ENCODE results near the gene ARHGEF7. TPM values are rescaled to one million over a fixed set of nuclear protein-coding genes. Genes with fewer than 3 reads are reported as not detected.

Gene ARHGEF7
- total and polyA plus RNA-seq, 5 donors from 2014 or later = 7.1 to 84.9 (median 9.8) TPM

- Histone ChIP-seq H3K27ac (ENCODE audit: insufficient read depth, low read length, poor library complexity, severe bottlenecking) (no peak overlapping the region), H3K4me3 (ENCODE audit: low read depth, low read length) (no peak overlapping the region), H3K9me3 (ENCODE audit: control insufficient read depth in 2 of 2, low read length in 2 of 2) (no peaks in the 10 kb centered on the region), H3K27me3 (ENCODE audit: control insufficient read depth, insufficient read depth, low read length) (no peaks in the 10 kb centered on the region), H3K4me1 (ENCODE audit: control insufficient read depth, insufficient read depth, low read length, poor library complexity, severe bottlenecking) (peaks cover 38% of the 10 kb centered on the region), H3K36me3 (ENCODE audit: control insufficient read depth, insufficient read depth, low read length) (peaks cover 18% of the 10 kb centered on the region)
- no peak for DNase-seq
- H3K4me3 Mint-ChIP-seq = no peak overlapping the region
- peaks cover 14% of the 10 kb centered on the region for H3K36me3 Mint-ChIP-seq
- H3K27me3 Mint-ChIP-seq = no peaks in the 10 kb centered on the region
- peaks cover 8 to 77% (median 55%) of the 10 kb centered on the region in 4 donors for H3K4me1 Mint-ChIP-seq
- H3K9me3 Mint-ChIP-seq = no peaks in the 10 kb centered on the region
- H3K27ac Mint-ChIP-seq = peak overlapping the region; percentile 84 to 95 (median 90)
- no peak for ATAC-seq (ENCODE audit: low read depth in 2 of 2)
These were observed 59.4 kb downstream of the ARHGEF7 start for GRCh38 chr13:111174377-111175114.

GRCh38 chr13:111175372-111175771 is 60.3 kb downstream of the ARHGEF7 start:
- Mint-ChIP-seq H3K4me3 (no peak overlapping the region), H3K27me3 (no peaks in the 10 kb centered on the region), H3K9me3 (peaks cover 0 to 1% (median 0%) of the 10 kb centered on the region in 7 donors), H3K4me1 (peaks cover 15 to 79% (median 59%) of the 10 kb centered on the region in 4 donors), H3K36me3 (peaks cover 11% of the 10 kb centered on the region), H3K27ac (peak overlapping the region; percentile 84 to 98 (median 95))
- Histone ChIP-seq H3K9me3 (ENCODE audit: control insufficient read depth in 2 of 2, low read length in 2 of 2) (no peaks in the 10 kb centered on the region), H3K27ac (ENCODE audit: insufficient read depth, low read length, poor library complexity, severe bottlenecking) (no peak overlapping the region), H3K4me1 (ENCODE audit: control insufficient read depth, insufficient read depth, low read length, poor library complexity, severe bottlenecking) (peaks cover 46% of the 10 kb centered on the region), H3K27me3 (ENCODE audit: control insufficient read depth, insufficient read depth, low read length) (no peaks in the 10 kb centered on the region), H3K36me3 (ENCODE audit: control insufficient read depth, insufficient read depth, low read length) (peaks cover 18% of the 10 kb centered on the region), H3K4me3 (ENCODE audit: low read depth, low read length) (no peak overlapping the region)
- ATAC-seq (ENCODE audit: low read depth in 2 of 2) = no peak
- DNase-seq = no peak

DNA sequence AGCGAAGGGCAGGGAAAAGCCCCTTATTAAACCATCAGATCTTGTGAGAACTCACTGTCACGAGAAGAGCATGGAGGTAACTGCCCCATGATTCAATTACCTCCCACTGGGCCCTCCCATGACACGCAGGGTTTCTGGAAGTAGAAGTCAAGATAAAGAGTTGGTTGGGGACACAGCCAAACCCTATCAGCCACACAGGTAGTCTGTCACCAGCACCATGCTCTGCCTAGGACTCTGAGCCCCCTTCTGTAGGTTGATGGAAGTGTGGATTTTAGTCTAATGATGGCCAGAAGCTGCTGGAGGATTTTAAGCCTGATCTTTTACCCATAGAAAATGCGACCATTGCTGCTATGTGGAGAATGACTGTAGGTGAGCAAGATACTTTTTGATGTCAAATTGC is 60.8 kb downstream of the ARHGEF7 start:
- Histone ChIP-seq H3K4me1 (ENCODE audit: control insufficient read depth, insufficient read depth, low read length, poor library complexity, severe bottlenecking) (peaks cover 50% of the 10 kb centered on the region), H3K4me3 (ENCODE audit: low read depth, low read length) (no peak overlapping the region), H3K9me3 (ENCODE audit: control insufficient read depth in 2 of 2, low read length in 2 of 2) (no peaks in the 10 kb centered on the region), H3K36me3 (ENCODE audit: control insufficient read depth, insufficient read depth, low read length) (peaks cover 18% of the 10 kb centered on the region), H3K27me3 (ENCODE audit: control insufficient read depth, insufficient read depth, low read length) (no peaks in the 10 kb centered on the region), H3K27ac (ENCODE audit: insufficient read depth, low read length, poor library complexity, severe bottlenecking) (no peak overlapping the region)
- peaks cover 11% of the 10 kb centered on the region for H3K36me3 Mint-ChIP-seq
- H3K4me1 Mint-ChIP-seq = peaks cover 18 to 79% (median 62%) of the 10 kb centered on the region in 4 donors
- peaks cover 0 to 1% (median 0%) of the 10 kb centered on the region in 7 donors for H3K9me3 Mint-ChIP-seq
- DNase-seq (no peak), ATAC-seq (ENCODE audit: low read depth in 2 of 2) (no peak)
- peak overlapping the region; percentile 95 to 98 (median 97) for H3K27ac Mint-ChIP-seq
- no peaks in the 10 kb centered on the region for H3K27me3 Mint-ChIP-seq
- peak overlapping the region in 1 of 4 donors; percentile 46 for H3K4me3 Mint-ChIP-seq

DNA sequence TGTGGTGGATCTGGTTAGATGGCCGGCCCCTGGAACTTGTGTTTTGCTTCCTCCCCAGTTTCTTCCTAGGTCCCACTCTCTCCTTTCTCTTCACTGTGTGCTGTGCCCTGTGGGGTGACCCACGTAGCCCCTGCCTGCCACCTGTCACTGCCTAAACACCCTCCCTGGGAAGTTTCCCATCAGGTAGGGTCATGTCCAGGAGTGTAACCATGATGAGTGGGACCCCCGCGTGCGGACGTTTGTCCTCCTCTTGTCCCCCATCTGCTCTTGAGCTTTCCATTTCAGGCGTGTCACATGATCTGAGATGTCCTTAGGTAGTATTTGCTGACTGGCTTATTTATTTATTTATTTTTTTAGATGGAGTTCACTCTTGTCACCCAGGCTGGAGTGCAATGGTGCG is 61.3 kb downstream of the ARHGEF7 start:
- H3K27ac Mint-ChIP-seq = peak overlapping the region; percentile 95 to 98 (median 97)
- no peak overlapping the region for H3K4me3 ChIP-seq (ENCODE audit: low read depth, low read length)
- H3K4me1 ChIP-seq (ENCODE audit: control insufficient read depth, insufficient read depth, low read length, poor library complexity, severe bottlenecking) = peaks cover 46% of the 10 kb centered on the region
- H3K36me3 ChIP-seq (ENCODE audit: control insufficient read depth, insufficient read depth, low read length) = peaks cover 18% of the 10 kb centered on the region
- H3K27me3 ChIP-seq (ENCODE audit: control insufficient read depth, insufficient read depth, low read length) = no peaks in the 10 kb centered on the region
- H3K36me3 Mint-ChIP-seq = peaks cover 14% of the 10 kb centered on the region
- H3K27ac ChIP-seq (ENCODE audit: insufficient read depth, low read length, poor library complexity, severe bottlenecking) = peak overlapping the region; percentile 71
- H3K9me3 Mint-ChIP-seq = peaks cover 0 to 1% (median 0%) of the 10 kb centered on the region in 7 donors
- peaks cover 15 to 79% (median 63%) of the 10 kb centered on the region in 4 donors for H3K4me1 Mint-ChIP-seq
- H3K27me3 Mint-ChIP-seq = no peaks in the 10 kb centered on the region
- ATAC-seq (ENCODE audit: low read depth in 2 of 2) (no peak), DNase-seq (no peak)
- H3K9me3 ChIP-seq (ENCODE audit: control insufficient read depth in 2 of 2, low read length in 2 of 2) = no peaks in the 10 kb centered on the region
- no peak overlapping the region for H3K4me3 Mint-ChIP-seq

- no peaks in the 10 kb centered on the region for H3K27me3 Mint-ChIP-seq
- H3K4me3 Mint-ChIP-seq = peak overlapping the region; percentile 11 to 86 (median 47)
- Histone ChIP-seq H3K4me1 (ENCODE audit: control insufficient read depth, insufficient read depth, low read length, poor library complexity, severe bottlenecking) (peaks cover 44% of the 10 kb centered on the region), H3K27ac (ENCODE audit: insufficient read depth, low read length, poor library complexity, severe bottlenecking) (peak overlapping the region; percentile 71), H3K9me3 (ENCODE audit: control insufficient read depth in 2 of 2, low read length in 2 of 2) (no peaks in the 10 kb centered on the region), H3K27me3 (ENCODE audit: control insufficient read depth, insufficient read depth, low read length) (no peaks in the 10 kb centered on the region), H3K36me3 (ENCODE audit: control insufficient read depth, insufficient read depth, low read length) (peaks cover 18% of the 10 kb centered on the region), H3K4me3 (ENCODE audit: low read depth, low read length) (no peak overlapping the region)
- DNase-seq (peak in 2 of 3 donors; percentile 62 to 66), ATAC-seq (ENCODE audit: low read depth in 2 of 2) (peak; percentile 58 to 60)
- peak overlapping the region; percentile 95 to 98 (median 97) for H3K27ac Mint-ChIP-seq
- H3K9me3 Mint-ChIP-seq = peaks cover 0 to 2% (median 0%) of the 10 kb centered on the region in 7 donors
- peaks cover 15 to 79% (median 63%) of the 10 kb centered on the region in 4 donors for H3K4me1 Mint-ChIP-seq
- peaks cover 17% of the 10 kb centered on the region for H3K36me3 Mint-ChIP-seq
These were observed 62.1 kb downstream of the ARHGEF7 start for GRCh38 chr13:111177081-111177711.

GRCh38 chr13:111177921-111178320 is 62.8 kb downstream of the ARHGEF7 start:
- Histone ChIP-seq H3K27me3 (ENCODE audit: control insufficient read depth, insufficient read depth, low read length) (no peaks in the 10 kb centered on the region), H3K4me1 (ENCODE audit: control insufficient read depth, insufficient read depth, low read length, poor library complexity, severe bottlenecking) (peaks cover 46% of the 10 kb centered on the region)

DNA sequence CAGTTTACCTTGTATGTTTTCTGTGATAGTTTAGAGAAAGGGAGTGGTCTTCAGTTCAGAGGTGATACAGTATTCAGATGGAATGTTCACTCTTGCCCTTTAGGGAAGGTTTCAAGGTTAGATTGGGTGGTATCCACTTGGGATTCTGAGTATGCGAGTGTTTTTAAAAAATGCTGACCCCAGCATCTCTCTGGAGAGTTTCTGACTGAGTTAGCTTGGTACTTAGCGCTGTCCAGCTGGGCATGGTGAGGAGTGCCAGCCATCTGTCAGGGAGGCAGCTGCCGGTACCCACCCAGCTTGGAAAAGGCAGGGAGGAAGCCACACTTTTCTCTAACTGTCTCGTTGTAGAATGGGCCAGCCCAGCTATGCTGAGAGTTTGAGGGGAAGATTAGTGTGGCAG is 63.3 kb downstream of the ARHGEF7 start:
- H3K27ac ChIP-seq (ENCODE audit: insufficient read depth, low read length, poor library complexity, severe bottlenecking) = peak overlapping the region; percentile 71
- H3K9me3 ChIP-seq (ENCODE audit: control insufficient read depth in 2 of 2, low read length in 2 of 2) = no peaks in the 10 kb centered on the region
- no peak overlapping the region for H3K4me3 ChIP-seq (ENCODE audit: low read depth, low read length)
- Mint-ChIP-seq H3K4me3 (peak overlapping the region in 2 of 4 donors; percentile 63 to 86), H3K4me1 (peaks cover 22 to 86% (median 69%) of the 10 kb centered on the region in 4 donors), H3K36me3 (peaks cover 17% of the 10 kb centered on the region), H3K9me3 (peaks cover 0 to 2% (median 0%) of the 10 kb centered on the region in 7 donors), H3K27me3 (no peaks in the 10 kb centered on the region), H3K27ac (peak overlapping the region; percentile 95 to 98 (median 97))
- H3K4me1 ChIP-seq (ENCODE audit: control insufficient read depth, insufficient read depth, low read length, poor library complexity, severe bottlenecking) = peaks cover 49% of the 10 kb centered on the region
- H3K27me3 ChIP-seq (ENCODE audit: control insufficient read depth, insufficient read depth, low read length) = no peaks in the 10 kb centered on the region
- DNase-seq (no peak), ATAC-seq (ENCODE audit: low read depth in 2 of 2) (no peak)
- H3K36me3 ChIP-seq (ENCODE audit: control insufficient read depth, insufficient read depth, low read length) = peaks cover 18% of the 10 kb centered on the region

More at GRCh38 chr13:111177921-111178320, 62.8 kb downstream of the ARHGEF7 start:
- H3K27ac ChIP-seq (ENCODE audit: insufficient read depth, low read length, poor library complexity, severe bottlenecking) = peak overlapping the region; percentile 71
- Mint-ChIP-seq H3K36me3 (peaks cover 17% of the 10 kb centered on the region), H3K9me3 (peaks cover 0 to 2% (median 0%) of the 10 kb centered on the region in 7 donors), H3K27me3 (no peaks in the 10 kb centered on the region), H3K4me3 (peak overlapping the region in 3 of 4 donors; percentile 11 to 86 (median 63)), H3K4me1 (peaks cover 18 to 84% (median 65%) of the 10 kb centered on the region in 4 donors), H3K27ac (peak overlapping the region; percentile 95 to 98 (median 97))
- ATAC-seq (ENCODE audit: low read depth in 2 of 2) (no peak), DNase-seq (no peak)
- peaks cover 18% of the 10 kb centered on the region for H3K36me3 ChIP-seq (ENCODE audit: control insufficient read depth, insufficient read depth, low read length)
- H3K4me3 ChIP-seq (ENCODE audit: low read depth, low read length) = no peak overlapping the region
- H3K9me3 ChIP-seq (ENCODE audit: control insufficient read depth in 2 of 2, low read length in 2 of 2) = no peaks in the 10 kb centered on the region
